ENCODE data around the gene RGS18.
A peak's percentile ranks its signal among the peaks of the same experiment; 100 is the strongest.
"Not testable (repeated sequence)": the region's sequence is repeated elsewhere in the genome, so short reads cannot be mapped to it uniquely, and the experiment has no call there.

RGS18 gene

DNA sequence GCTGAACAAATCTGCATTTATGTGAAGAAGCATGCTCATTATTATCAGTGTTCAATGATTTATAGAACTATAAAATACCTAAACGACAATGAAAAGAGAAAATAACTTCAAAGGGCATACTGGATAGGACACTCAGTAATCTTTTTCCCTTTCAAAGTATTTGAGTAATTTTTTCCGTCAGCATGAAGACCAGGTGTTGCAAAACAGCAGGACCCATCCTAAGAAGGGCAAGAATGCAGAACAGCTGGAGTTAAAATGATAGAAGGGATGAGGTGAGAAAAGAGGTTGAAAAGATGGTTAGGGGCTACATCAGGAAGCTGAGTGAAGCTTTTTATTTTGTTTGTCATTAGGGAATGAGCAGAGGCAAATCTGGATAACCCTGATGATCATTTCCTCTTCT is 7.1 kb upstream of the RGS18 start:
- TF ChIP-seq GATA1 (IDR thresholded peaks at IDR 0.05; ENCODE audit: low read depth, low read length) (no peak), POLR2A (IDR thresholded peaks at IDR 0.05; ENCODE audit: low read length) (no peak)

DNA sequence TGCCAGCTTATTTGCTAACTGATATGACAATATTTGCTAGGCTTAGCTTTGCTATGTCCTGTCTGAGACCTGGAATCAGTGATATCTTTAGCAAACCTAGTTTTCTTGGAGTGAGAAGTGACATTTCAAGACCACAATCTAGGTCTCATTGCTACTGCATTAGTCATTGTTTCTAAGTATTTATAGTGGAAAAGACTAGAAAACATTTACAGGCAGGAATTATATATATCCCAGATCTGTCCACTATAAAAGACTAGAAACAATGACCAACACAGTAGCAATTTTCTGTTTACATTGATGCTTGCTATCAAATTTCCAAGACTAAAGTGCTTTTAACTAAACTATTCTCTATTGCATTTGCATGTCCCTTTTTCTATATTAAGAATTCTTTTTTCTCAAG is 5.0 kb upstream of the RGS18 start:
- TF ChIP-seq GATA1 (IDR thresholded peaks at IDR 0.05; ENCODE audit: low read depth, low read length) (no peak), POLR2A (IDR thresholded peaks at IDR 0.05; ENCODE audit: low read length) (no peak)
- no peak for DNase-seq

More for the DNA sequence above, 7.1 kb upstream of the RGS18 start:
- DNase-seq: no peak

DNA sequence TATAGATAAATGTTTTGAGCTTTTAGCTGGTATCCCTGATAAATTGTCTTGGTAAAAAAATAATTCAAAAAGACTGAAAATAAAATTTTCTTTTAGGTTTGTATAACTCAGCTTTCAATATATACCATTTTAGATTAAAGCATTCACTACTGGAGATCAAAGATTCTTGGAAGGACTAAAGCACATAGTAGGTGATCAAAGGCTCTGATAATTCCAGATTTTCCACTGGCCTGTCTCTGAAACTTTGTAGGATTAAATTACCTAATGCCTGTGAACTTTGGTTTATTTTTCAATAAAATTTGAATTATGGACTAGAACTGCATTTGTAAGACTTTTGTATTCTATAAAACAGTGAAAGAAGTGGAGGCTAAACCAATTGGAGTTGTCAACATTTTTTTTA is 1.2 kb upstream of the RGS18 start:
- no peak for DNase-seq
- TF ChIP-seq POLR2A (IDR thresholded peaks at IDR 0.05; ENCODE audit: low read length) (no peak), GATA1 (IDR thresholded peaks at IDR 0.05; ENCODE audit: low read depth, low read length) (no peak)

DNA sequence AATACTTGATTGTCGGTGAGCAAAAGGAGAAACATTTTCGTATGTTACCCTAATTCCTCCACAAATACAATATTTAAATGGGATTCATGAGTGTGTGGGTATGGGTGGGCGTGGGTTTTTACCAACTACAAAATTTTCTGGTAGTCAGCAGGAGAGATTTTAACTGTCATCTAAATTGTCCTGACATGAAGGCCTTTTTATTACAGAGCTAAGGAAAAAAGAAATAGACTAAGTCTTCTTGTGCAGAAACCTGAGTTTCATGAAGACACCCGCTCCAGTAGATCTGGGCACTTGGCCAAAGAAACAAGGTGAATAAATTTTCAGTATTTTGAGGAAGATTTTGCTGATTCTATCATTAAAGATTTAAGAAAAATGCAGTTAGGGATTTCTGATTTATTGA is 752 bp downstream of the RGS18 start:
- TF ChIP-seq POLR2A (IDR thresholded peaks at IDR 0.05; ENCODE audit: low read length): no peak
- TF ChIP-seq GATA1 (IDR thresholded peaks at IDR 0.05; ENCODE audit: low read depth, low read length): no peak

DNA sequence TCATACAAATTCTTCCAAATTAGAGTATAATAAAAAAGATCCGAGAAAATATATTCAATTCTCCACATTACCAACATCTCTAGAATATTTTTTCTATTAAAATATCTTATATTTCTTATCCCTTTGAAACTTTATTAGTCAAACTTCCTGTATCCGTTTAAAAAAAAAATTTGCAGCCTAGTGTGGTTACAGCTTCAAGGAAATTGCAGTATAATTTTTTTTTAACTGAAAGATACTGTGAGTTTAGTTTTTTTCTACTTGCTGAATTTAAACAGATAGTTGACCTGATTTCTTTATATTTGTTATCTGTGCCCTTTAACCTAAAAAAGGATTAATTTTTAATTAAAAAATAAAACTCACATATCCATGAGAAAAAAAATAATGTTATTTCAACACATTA is 1.5 kb downstream of the RGS18 start:
- TF ChIP-seq POLR2A (IDR thresholded peaks at IDR 0.05; ENCODE audit: low read length): no peak
- TF ChIP-seq GATA1 (IDR thresholded peaks at IDR 0.05; ENCODE audit: low read depth, low read length): no peak
- no peak for DNase-seq

More for the DNA sequence above, 752 bp downstream of the RGS18 start:
- DNase-seq: no peak

DNA sequence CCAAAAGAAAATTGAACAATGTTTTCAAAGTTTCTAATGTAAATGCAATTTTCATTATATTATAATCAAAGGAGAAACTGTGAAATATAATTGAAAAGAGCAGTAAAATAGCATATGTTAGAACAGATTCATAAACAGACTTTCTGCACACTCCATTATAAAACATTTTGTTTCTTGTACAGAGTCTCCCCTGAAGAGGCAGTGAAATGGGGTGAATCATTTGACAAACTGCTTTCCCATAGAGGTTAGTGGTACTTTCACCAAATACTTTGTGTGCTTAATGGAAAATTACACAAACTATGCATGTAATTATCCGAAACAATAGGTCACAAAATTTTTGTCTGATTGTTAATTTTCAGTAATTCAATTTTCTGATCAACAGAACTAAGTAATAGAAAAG is 1.9 kb downstream of the RGS18 start:
- DNase-seq: no peak
- TF ChIP-seq GATA1 (IDR thresholded peaks at IDR 0.05; ENCODE audit: low read depth, low read length) (no peak), POLR2A (IDR thresholded peaks at IDR 0.05; ENCODE audit: low read length) (no peak)

DNA sequence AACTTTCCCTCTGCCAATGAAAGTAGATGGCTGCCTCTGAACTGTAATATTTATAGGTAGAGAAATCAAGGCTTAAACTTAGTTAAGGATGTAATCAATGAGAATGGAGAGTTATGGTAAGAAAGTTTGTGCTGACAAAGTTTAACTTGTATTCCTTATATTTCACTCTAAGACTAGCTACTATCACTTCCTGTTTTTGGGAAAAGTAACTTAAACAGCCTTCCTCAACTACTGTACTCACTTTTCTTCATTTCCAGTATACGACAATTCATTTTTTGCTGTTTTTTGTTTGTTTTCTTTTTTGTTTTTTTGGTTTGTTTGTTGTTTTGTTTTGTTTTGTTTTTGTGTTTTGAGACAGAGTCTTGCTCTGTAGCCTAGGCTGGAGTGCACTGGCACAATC is 3.7 kb downstream of the RGS18 start:
- DNase-seq: no peak
- TF ChIP-seq POLR2A (IDR thresholded peaks at IDR 0.05; ENCODE audit: low read length): no peak
- TF ChIP-seq GATA1 (IDR thresholded peaks at IDR 0.05; ENCODE audit: low read depth, low read length): no peak

DNA sequence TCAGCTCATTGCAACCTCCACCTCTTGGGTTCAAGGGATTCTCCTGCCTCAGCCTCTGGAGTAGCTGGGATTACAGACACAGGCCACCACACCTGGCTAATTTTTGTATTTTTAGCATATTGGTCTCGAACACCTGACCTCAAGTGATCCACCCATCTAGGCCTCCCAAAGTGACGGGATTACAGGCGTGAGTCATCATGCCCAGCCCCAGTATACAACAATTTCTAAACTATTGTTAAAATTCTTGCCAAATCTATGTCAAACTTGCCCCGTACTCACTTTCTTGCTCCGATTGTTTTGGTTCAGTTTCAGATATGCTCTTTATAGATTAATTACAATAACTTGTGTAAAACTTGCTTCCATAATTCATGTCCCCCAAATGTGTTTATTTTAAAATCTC is 4.1 kb downstream of the RGS18 start:
- no peak for TF ChIP-seq POLR2A (IDR thresholded peaks at IDR 0.05; ENCODE audit: low read length)
- no peak for TF ChIP-seq GATA1 (IDR thresholded peaks at IDR 0.05; ENCODE audit: low read depth, low read length)
- DNase-seq: no peak

DNA sequence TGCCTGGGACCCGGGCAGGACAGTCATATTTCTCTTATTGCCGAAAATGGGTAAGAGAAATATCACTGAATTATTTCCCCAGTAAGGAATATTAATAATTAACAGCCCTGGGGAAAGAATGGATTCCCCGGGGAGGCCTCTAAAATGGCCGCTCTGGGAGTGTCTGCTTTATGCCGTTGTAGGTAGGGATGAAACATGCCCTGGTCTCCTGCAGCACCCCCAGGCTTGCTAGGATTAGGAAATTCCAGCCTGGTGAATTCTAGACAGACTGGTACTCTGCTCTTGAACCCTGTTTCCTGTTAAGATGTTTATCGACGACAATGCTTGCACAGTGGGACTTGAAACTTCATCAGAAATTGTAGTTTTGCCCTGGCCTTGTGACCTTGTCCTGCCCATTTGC is 6.7 kb downstream of the RGS18 start:
- DNase-seq: not testable (repeated sequence)

DNA sequence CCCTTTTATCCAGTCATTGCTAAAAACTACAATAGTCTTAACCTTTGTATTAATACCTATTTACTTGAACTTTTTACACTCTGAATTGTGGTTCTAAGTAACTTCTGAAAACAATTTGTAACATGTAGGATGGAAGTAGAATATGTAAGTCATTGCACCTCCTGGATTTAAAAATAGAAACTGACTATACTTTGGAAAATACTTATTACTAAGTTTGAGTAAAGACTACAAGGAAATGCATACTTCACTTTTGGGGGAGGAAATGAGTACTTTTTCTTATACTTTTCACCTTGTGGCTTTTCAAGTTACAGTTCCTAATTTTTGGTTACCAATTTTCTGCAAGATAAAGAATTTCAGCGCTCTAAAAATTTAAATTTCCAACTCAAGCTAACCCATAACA is 8.7 kb downstream of the RGS18 start:
- no peak for DNase-seq
- TF ChIP-seq POLR2A (IDR thresholded peaks at IDR 0.05; ENCODE audit: low read length): no peak
- TF ChIP-seq GATA1 (IDR thresholded peaks at IDR 0.05; ENCODE audit: low read depth, low read length): no peak

DNA sequence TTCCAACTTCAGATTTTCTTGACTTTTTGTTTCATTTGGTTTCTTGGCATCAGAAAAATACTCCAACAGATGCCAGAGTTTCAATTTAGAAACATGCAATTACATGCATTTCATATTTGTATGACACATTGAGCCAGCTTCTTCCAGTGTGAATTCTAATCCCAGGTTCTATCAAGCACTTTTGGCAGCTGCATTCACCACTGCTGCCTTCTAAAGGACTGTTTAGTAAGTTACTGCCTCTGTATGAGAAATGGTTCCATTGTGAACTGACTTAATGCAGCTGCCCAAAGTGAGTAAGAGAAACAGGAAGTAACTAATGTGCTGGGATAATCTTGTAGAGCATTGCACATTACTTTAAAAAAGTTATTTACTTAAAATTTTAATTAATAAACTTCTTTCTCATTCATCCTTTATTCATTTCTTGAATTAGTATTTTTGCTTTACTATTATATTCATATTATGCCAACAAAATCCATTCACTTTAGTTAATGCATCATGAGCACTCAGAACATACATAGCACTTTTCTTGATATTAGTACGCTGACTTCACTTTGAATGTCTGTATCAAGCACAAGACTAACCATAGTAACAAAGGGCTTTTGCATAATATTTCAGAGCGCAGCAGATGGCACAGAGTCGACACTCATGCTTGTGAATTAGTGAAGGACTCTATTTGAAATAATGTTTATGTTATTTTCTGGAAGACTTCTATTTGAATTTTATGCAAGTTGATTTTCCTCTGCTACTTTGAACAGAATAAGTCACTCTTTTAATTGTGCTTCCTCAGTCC is 9.8 kb downstream of the RGS18 start:
- no peak for DNase-seq
- no peak for TF ChIP-seq POLR2A (IDR thresholded peaks at IDR 0.05; ENCODE audit: low read length)

DNA sequence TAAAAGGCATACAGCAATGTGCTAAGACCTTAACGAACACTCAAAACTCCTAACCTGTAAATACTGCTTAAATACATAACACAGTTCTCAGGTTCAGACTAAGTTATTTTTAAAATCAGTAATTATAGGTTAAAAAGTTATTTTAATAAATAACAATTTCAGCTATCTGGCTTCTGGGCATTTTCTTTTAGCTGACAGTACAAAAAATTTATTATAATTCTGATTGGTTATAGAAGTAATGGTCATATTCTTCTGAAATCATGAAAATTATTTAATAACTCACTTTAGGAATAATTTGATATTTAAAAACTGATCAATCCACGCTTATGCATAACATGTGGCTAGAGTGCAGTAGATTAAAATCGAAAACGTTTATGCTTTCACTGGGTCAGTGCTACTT is 10.7 kb downstream of the RGS18 start:
- no peak for DNase-seq
- TF ChIP-seq POLR2A (IDR thresholded peaks at IDR 0.05; ENCODE audit: low read length) (no peak), GATA1 (IDR thresholded peaks at IDR 0.05; ENCODE audit: low read depth, low read length) (no peak)

DNA sequence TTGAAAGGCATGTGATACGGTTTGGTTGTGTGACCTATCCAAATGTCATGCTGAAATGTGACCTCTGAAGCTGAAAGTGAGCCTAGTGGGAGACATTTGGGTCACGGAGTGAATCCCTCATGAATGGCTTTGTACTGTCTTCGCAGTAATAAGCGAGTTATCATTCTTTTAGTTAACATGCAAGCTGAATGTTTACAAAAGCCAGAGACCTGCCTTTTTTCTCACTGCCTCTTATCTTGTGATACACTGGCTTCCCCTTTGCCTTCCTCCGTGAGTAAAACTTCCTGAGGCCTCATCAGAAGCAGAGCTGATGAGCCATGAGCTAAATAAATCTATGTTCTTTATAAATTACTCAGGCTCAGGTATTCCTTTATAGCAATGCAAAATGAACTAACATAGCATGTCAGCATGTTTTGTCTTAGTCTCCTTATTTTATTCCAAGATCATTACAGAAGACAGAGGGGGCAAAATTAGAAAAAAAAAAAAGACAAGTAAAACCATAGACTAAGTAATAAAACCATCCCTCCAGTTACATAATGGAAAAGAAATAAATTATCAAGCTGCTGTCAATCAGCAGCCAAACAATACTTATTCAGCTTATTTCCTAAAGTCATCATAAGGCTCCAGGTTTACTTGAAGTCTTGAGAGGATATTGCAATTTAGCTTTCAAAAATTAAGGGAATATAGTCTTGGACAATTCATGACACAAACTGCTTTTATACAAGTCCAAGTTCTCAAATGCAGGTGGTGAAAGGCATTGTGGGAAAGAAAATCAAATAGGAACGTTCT is 12.1 kb downstream of the RGS18 start:
- TF ChIP-seq GATA1 (IDR thresholded peaks at IDR 0.05; ENCODE audit: low read depth, low read length) (no peak), POLR2A (IDR thresholded peaks at IDR 0.05; ENCODE audit: low read length) (no peak)
- DNase-seq: peak; percentile 13 to 16

DNA sequence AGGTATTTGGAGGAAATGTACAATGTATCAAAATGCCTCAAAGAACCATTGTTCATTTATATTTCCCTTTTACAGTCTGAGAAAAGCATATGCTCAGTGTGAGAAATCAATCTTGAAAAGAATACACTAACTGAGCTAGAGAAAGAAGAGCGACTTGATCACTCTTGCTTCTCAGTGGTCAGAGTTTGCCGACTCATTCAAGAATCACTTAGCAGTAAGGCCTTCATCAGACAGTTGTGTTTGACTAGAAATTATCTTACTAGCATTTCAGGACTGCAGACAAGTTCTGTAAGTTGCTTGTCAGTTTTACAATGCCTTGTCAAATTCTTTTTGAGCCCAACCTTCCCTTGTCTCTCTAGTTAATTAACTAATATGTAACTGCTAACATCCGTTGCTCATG is 12.9 kb downstream of the RGS18 start:
- DNase-seq: peak; percentile 24 to 34
- TF ChIP-seq GATA1 (IDR thresholded peaks at IDR 0.05; ENCODE audit: low read depth, low read length): no peak
- TF ChIP-seq POLR2A (IDR thresholded peaks at IDR 0.05; ENCODE audit: low read length): no peak

DNA sequence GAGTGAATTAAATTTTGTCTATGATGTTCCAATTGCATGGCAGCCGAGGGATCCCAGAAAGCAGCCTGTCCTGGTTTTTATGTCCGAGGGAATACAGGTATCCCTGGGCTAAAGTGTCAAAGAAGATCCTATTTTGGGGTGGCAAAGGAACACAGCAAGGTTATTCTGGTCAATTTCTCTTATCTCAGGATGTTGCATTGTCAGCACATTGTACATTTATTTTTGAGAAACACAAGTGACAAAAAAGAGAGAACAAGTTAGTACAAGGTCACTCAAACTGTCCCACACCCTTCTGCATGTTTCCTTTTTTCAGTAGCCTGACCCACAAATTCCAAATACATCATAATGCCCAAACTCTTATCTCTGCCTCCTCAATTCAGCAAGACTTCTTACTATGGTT is 17.7 kb downstream of the RGS18 start:
- no peak for TF ChIP-seq GATA1 (IDR thresholded peaks at IDR 0.05; ENCODE audit: low read depth, low read length)
- no peak for TF ChIP-seq POLR2A (IDR thresholded peaks at IDR 0.05; ENCODE audit: low read length)
- no peak for DNase-seq

All from erythroblast (primary cell).